ENCODE data around the gene UTF1.

GRCh38 chr10:133235932-133236331 lies 5.9 kb downstream of the UTF1 start:
- TF ChIP-seq POLR2A (IDR thresholded peaks at IDR 0.05; ENCODE audit: low read depth, low read length) (no peak), POLR2AphosphoS5 (IDR thresholded peaks at IDR 0.05; ENCODE audit: low read depth, low read length) (no peak), POU2F2 (IDR thresholded peaks at IDR 0.05; ENCODE audit: low read depth, low read length) (no peak), TAF1 (IDR thresholded peaks at IDR 0.05; ENCODE audit: low read depth, low read length) (no peak)
